ENCODE data around the gene MCTP1. TPM values are rescaled to one million over a fixed set of nuclear protein-coding genes. Genes with fewer than 3 reads are reported as not detected.

MCTP1 gene
- total and polyA plus RNA-seq, 2 of the 8 experiments (the other 6 are each of a cell fraction or from before 2014, with no cell fraction given): 0.56 to 3.4 TPM

- H3K27me3 ChIP-seq (replicated peaks in 1 of 4; ENCODE audit: control insufficient read depth in 3 of 4, extremely low read depth in 1 of 4, insufficient read depth in 3 of 4, low read length in 3 of 4): no peaks in the 10 kb centered on the region
- H3K23ac ChIP-seq (ENCODE audit: insufficient read length): no peak overlapping the region
- no peak overlapping the region for H2AK5ac ChIP-seq (ENCODE audit: low read depth, low read length)
- no peak for FAIRE-seq
- no peak for DNase-seq (ENCODE audit: low read depth in 1 of 2, low spot score in 2 of 2)
- no peak overlapping the region for H3K14ac ChIP-seq (ENCODE audit: insufficient read length)
- ChIA-PET POLR2A (ENCODE audit: partially characterized antibody) (no interaction called here), CTCF (ENCODE audit: partially characterized antibody) (interaction anchor here (1.0 to 1.1 kb wide), 2 partner anchors 11 to 14 kb away, joined by 4 to 7 read pairs; no protein-coding TSS in a partner anchor)
- H3K4me2 ChIP-seq (ENCODE audit: insufficient read depth in 1 of 2, low read depth in 2 of 2, low read length in 2 of 2): no peak overlapping the region
- no peak overlapping the region for H4K91ac ChIP-seq (replicated peaks; ENCODE audit: insufficient read length, low read length)
- no peak overlapping the region for H2BK120ac ChIP-seq (replicated peaks; ENCODE audit: low read depth, low read length)
- H2BK15ac ChIP-seq (ENCODE audit: low read length): no peak overlapping the region
- WGBS, 2 experiments (ENCODE audit: extremely low coverage in 1 of 2, insufficient coverage in 1 of 2, insufficient read length in 1 of 2, insufficient replicate concordance in 2 of 2, low coverage in 1 of 2, low lambda C conversion rate in 2 of 2, missing lambda C conversion rate in 1 of 2): 100% methylated on average over 2 of the region's 2 CpGs; no CpG with 5 or more reads in 1 of the 2 experiments
- H2BK20ac ChIP-seq (ENCODE audit: low read length): no peak overlapping the region
- H2BK12ac ChIP-seq (ENCODE audit: low read depth, low read length): no peak overlapping the region
- no peaks in the 10 kb centered on the region for H4K20me1 ChIP-seq (replicated peaks in 1 of 2; ENCODE audit: control insufficient read depth in 1 of 2, insufficient read depth in 2 of 2, low read length in 2 of 2)
- H3K9ac ChIP-seq (replicated peaks in 1 of 4; ENCODE audit: extremely low read depth in 1 of 4, low read depth in 3 of 4, low read length in 3 of 4): no peak overlapping the region
- no peaks in the 10 kb centered on the region for H3K79me1 ChIP-seq (ENCODE audit: low read depth, low read length)
- TF ChIP-seq MAFK (IDR thresholded peaks at IDR 0.05; ENCODE audit: low read depth, low read length) (peak; percentile 43; the same call in 1 of the 2 replicates), EZH2 (IDR thresholded peaks at IDR 0.05; ENCODE audit: low read depth, low read length, severe bottlenecking) (no peak), BACH1 (IDR thresholded peaks at IDR 0.05; ENCODE audit: low read length) (peak; percentile 62; the same call in 1 of the 2 replicates)
- no peak overlapping the region for H2BK5ac ChIP-seq (ENCODE audit: low read depth, low read length)
- no peak overlapping the region for H3K27ac ChIP-seq (ENCODE audit: low read depth, low read length)
- H3K56ac ChIP-seq (replicated peaks; ENCODE audit: insufficient read length, low read depth, low read length): no peak overlapping the region
- H3K4me1 ChIP-seq (replicated peaks in 1 of 4; ENCODE audit: control insufficient read depth in 3 of 4, insufficient read depth in 4 of 4, low read length in 3 of 4): peaks cover 0 to 3% (median 0%) of the 10 kb centered on the region in 4 experiments; a peak in 1 of 7 replicates
- no peaks in the 10 kb centered on the region for H3K9me3 ChIP-seq (ENCODE audit: insufficient read depth in 2 of 2, low read depth in 1 of 2, low read length in 1 of 2)
- no peaks in the 10 kb centered on the region for H3K36me3 ChIP-seq (ENCODE audit: control insufficient read depth in 2 of 4, insufficient read depth in 4 of 4, low read length in 3 of 4)
- H3K18ac ChIP-seq (ENCODE audit: extremely low read depth, low read length): no peak overlapping the region
- H4K5ac ChIP-seq (ENCODE audit: insufficient read length, low read depth, low read length): no peak overlapping the region
- H3K4me3 ChIP-seq (ENCODE audit: extremely low read depth in 1 of 4, insufficient read depth in 2 of 4, low read depth in 3 of 4, low read length in 4 of 4): no peak overlapping the region
- H3K23me2 ChIP-seq (ENCODE audit: low read depth, low read length): no peaks in the 10 kb centered on the region
- H3K4ac ChIP-seq (replicated peaks; ENCODE audit: insufficient read length, low read depth, low read length): no peak overlapping the region
- H3K79me2 ChIP-seq (ENCODE audit: control insufficient read depth in 1 of 2, insufficient read depth in 2 of 2, low read length in 2 of 2): no peaks in the 10 kb centered on the region
- no peak overlapping the region for H2AFZ ChIP-seq (ENCODE audit: low read length)
- no peak overlapping the region for H4K8ac ChIP-seq (ENCODE audit: extremely low read depth, insufficient read depth, low read length)
These were observed 535.9 kb downstream of the MCTP1 start for GRCh38 chr5:94749042-94749441.

Data from H1 (cell line).